Neural crest cell (in vitro differentiated cells): ENCODE data around the gene SURF4. TPM values are rescaled to one million over a fixed set of nuclear protein-coding genes. Genes with fewer than 3 reads are reported as not detected.

Experiments used
- DNase-seq: peaks from one replicate; pipeline ENCODE4 v3.0.0; 2021; ENCODE audit warnings: low read depth, mixed read lengths, low spot score
- H3K27ac Mint-ChIP-seq: one replicate; pipeline ENCODE4 v1.8.0; 2021; ENCODE audit warnings: mild to moderate bottlenecking, mixed read lengths; ENCODE audit not compliant: unreplicated experiment
- H3K27me3 Mint-ChIP-seq: 2 replicates; pipeline ENCODE4 v1.8.0; 2021; ENCODE audit warnings: low read depth, mild to moderate bottlenecking, mixed read lengths
- H3K36me3 Mint-ChIP-seq: 2 replicates; pipeline ENCODE4 v1.8.0; 2021; ENCODE audit warnings: low read depth, mild to moderate bottlenecking, mixed read lengths
- H3K4me1 Mint-ChIP-seq: 2 replicates; pipeline ENCODE4 v1.8.0; 2021; ENCODE audit warnings: mixed read lengths
- H3K4me3 Mint-ChIP-seq: one replicate; pipeline ENCODE4 v1.8.0; 2021; ENCODE audit warnings: mild to moderate bottlenecking, mixed read lengths
- H3K9me3 Mint-ChIP-seq: 2 replicates; pipeline ENCODE4 v1.8.0; 2021; ENCODE audit warnings: mixed read lengths
- total RNA-seq: library from RNA; stranded (reverse); gene quantifications from 2 replicates; pipeline ENCODE4 v1.2.1, GENCODE V29; 2021
- TF ChIP-seq, protein P1 (sequence below): fragments of 200-600 bp; sonication (generic); conservative IDR thresholded peaks from 2 replicates; pipeline ENCODE4 v1.5.0; 2021; ENCODE audit warnings: antibody characterized with exemption, mild to moderate bottlenecking

Gene SURF4
- total RNA-seq, 1 donor from 2014 or later, result 136 TPM

GRCh38 chr9:133359399-133360175 lies 16.3 kb downstream of the SURF4 start:
- peaks cover 6% of the 10 kb centered on the region for H3K36me3 Mint-ChIP-seq
- H3K4me3 Mint-ChIP-seq, result peak overlapping the region; percentile 85
- peak overlapping the region; percentile 67 for H3K27ac Mint-ChIP-seq

DNA sequence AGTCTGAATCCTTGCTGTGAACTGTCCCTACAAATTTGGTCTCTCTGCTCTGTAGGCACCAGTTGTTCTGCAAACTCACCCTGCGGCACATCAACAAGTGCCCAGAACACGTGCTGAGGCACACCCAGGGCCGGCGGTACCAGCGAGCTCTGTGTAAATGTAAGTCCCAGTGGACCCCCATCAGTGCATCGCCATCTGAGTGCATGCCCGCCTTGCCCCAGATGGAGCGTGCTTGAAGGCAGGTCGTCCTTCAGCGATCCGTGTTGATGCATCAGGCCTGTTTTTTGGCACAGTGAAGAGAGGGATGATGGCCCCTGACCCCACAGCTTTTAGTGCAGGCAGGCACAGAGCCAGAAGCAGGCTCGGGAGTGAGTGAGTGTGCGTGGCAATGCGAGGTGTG lies 18.2 kb downstream of the SURF4 start:
- H3K9me3 Mint-ChIP-seq, result no peaks in the 10 kb centered on the region
- peaks cover 8% of the 10 kb centered on the region for H3K27me3 Mint-ChIP-seq
- peak overlapping the region; percentile 43 for H3K27ac Mint-ChIP-seq
- H3K36me3 Mint-ChIP-seq, result peaks cover 7% of the 10 kb centered on the region
- no peak for DNase-seq
- peak overlapping the region; percentile 85 for H3K4me3 Mint-ChIP-seq
- TF ChIP-seq, protein P1, sequence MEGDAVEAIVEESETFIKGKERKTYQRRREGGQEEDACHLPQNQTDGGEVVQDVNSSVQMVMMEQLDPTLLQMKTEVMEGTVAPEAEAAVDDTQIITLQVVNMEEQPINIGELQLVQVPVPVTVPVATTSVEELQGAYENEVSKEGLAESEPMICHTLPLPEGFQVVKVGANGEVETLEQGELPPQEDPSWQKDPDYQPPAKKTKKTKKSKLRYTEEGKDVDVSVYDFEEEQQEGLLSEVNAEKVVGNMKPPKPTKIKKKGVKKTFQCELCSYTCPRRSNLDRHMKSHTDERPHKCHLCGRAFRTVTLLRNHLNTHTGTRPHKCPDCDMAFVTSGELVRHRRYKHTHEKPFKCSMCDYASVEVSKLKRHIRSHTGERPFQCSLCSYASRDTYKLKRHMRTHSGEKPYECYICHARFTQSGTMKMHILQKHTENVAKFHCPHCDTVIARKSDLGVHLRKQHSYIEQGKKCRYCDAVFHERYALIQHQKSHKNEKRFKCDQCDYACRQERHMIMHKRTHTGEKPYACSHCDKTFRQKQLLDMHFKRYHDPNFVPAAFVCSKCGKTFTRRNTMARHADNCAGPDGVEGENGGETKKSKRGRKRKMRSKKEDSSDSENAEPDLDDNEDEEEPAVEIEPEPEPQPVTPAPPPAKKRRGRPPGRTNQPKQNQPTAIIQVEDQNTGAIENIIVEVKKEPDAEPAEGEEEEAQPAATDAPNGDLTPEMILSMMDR, result no peak
- H3K4me1 Mint-ChIP-seq, result peaks cover 21% of the 10 kb centered on the region

More at GRCh38 chr9:133359399-133360175, 16.3 kb downstream of the SURF4 start:
- TF ChIP-seq, protein P1, result peak; percentile 50
- Mint-ChIP-seq H3K9me3 (no peaks in the 10 kb centered on the region), H3K4me1 (peaks cover 19% of the 10 kb centered on the region), H3K27me3 (peaks cover 8% of the 10 kb centered on the region)
- no peak for DNase-seq

DNA sequence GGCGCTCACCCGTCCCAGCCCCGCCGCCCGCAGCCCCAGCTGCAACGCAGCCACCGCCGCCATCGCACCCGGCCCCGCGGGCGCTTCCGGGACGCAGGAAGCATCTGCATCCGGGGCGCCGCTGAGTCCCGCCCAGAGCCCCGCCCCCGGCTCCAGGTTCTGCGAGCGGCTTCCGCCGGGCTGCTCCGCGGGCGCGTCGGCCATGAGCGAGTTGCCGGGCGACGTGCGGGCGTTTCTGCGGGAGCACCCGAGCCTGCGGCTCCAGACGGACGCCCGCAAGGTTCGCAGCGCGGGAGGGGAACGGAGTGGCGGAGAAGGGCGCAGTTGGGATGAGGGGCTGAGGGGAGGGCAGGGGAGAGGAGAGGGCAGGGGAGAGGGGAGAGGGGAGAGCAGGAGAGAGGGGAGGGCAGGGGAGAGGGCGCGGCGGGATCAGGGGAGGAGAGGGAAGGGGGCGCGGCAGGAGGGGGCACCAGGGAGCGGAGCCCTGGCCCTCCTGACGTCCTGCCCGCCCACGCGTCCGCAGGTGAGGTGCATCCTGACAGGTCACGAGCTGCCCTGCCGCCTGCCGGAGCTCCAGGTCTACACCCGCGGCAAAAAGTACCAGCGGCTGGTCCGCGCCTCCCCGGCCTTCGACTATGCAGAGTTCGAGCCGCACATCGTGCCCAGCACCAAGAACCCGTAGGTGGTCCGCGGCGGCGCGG lies 19.3 kb downstream of the SURF4 start, which contains the start of the genes SURF1 and SURF2:
Gene SURF1, minus strand, starts transcription at position 97 of the 701 bp plus-strand sequence. Its CDS starts 34 bp downstream, at position 63.
Gene SURF2, plus strand, starts transcription at position 160 of the 701 bp plus-strand sequence. Its CDS starts 43 bp downstream, at position 203.
- TF ChIP-seq, protein P1, result no peak
- H3K27ac Mint-ChIP-seq, result peak within 1 kb of the TSS; percentile 71
- peak; percentile 78 for DNase-seq
- peaks cover 21% of the 10 kb centered on the region for H3K4me1 Mint-ChIP-seq
- no peaks in the 10 kb centered on the region for H3K9me3 Mint-ChIP-seq
- peaks cover 14% of the 10 kb centered on the region for H3K36me3 Mint-ChIP-seq
- peak within 1 kb of the TSS; percentile 96 for H3K4me3 Mint-ChIP-seq
- peaks cover 8% of the 10 kb centered on the region for H3K27me3 Mint-ChIP-seq

DNA sequence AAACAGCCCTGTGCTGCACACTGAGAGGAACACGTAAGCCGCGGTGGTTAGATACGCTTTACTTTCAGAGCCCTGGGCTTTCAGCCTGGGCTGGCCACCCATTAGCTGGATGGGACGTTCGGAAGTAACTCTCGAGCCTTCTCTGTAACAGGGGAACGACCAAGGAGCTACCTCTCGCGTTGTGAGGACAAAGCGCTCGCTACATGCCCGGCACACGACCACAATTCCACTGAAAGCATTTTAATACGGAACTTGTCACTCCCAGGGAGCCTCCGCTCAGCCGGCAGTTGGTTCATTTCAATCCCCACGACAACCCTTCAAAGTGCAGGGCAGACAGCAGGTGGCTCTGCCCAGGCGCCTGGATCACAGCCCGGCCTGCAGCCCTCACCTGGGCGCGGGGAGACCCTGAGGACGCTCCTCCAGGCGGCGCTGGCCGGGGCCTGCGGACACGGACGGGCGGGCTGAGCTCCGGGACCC lies 19.9 kb downstream of the SURF4 start:
- no peak for DNase-seq
- TF ChIP-seq, protein P1, result no peak
- peaks cover 18% of the 10 kb centered on the region for H3K36me3 Mint-ChIP-seq
- peak overlapping the region; percentile 71 for H3K27ac Mint-ChIP-seq
- no peaks in the 10 kb centered on the region for H3K9me3 Mint-ChIP-seq
- peak overlapping the region; percentile 96 for H3K4me3 Mint-ChIP-seq
- peaks cover 8% of the 10 kb centered on the region for H3K27me3 Mint-ChIP-seq
- H3K4me1 Mint-ChIP-seq, result peaks cover 21% of the 10 kb centered on the region

DNA sequence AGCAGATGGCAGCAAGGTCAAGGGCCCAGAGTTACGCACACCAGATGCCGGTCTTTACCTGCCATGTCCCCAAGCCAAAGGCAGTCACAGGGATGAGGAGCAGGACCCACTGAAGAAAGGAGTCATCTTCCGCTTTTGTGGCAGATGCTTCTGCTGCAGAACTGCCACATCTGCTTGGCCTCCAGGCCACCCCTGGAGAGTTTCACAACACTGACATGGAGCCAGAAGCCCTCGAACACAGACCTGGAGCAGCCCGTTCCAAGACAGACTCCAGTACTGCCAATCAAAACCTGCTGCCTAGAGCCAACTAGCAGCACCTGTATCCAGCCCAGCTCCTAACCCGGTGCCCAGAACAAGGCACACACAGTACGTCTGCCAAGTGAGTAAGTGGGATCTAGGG lies 21.1 kb downstream of the SURF4 start:
- H3K4me3 Mint-ChIP-seq, result peak overlapping the region; percentile 96
- peaks cover 25% of the 10 kb centered on the region for H3K4me1 Mint-ChIP-seq
- TF ChIP-seq, protein P1, result no peak
- H3K9me3 Mint-ChIP-seq, result no peaks in the 10 kb centered on the region
- peaks cover 22% of the 10 kb centered on the region for H3K36me3 Mint-ChIP-seq
- H3K27ac Mint-ChIP-seq, result peak overlapping the region; percentile 50
- DNase-seq, result no peak
- peaks cover 8% of the 10 kb centered on the region for H3K27me3 Mint-ChIP-seq
